Heart left ventricle (tissue), 16 donors: ENCODE data around the gene EPHA7. TPM values are rescaled to one million over a fixed set of nuclear protein-coding genes. Genes with fewer than 3 reads are reported as not detected.

Experiments used
- ATAC-seq, 4 donors: fragments of 200-7000 bp; cut with Tn5 transposase; one replicate each; pipeline ENCODE4 v1.9.1; 2020 to 2022; ENCODE audit warnings: moderate library complexity in 4 of 4, mild to moderate bottlenecking in 3 of 4, moderate number of reproducible peaks in 1 of 4
- DNase-seq, 5 donors: peaks; one replicate each; pipeline ENCODE4 v3.0.0-alpha.2; 2020
- H3K27ac ChIP-seq, 12 donors: fragments of 200-600 bp; sonication (generic) in 4 of 12; one replicate each; pipeline versions ENCODE4 v1.5.0 to v1.8.0; 2016 to 2022; ENCODE audit warnings: mild to moderate bottlenecking in 2 of 12
- H3K27me3 ChIP-seq, 9 donors: fragments of 200-600 bp; sonication (generic) in 2 of 9; one replicate each; pipeline versions ENCODE4 v1.5.1 to v1.8.0; 2016 to 2022; ENCODE audit warnings: mild to moderate bottlenecking in 3 of 9
- H3K36me3 ChIP-seq, 9 donors: fragments of 200-600 bp; sonication (generic) in 2 of 9; one replicate each; pipeline versions ENCODE4 v1.5.0 to v1.8.0; 2018 to 2022; ENCODE audit warnings: mild to moderate bottlenecking in 2 of 9
- H3K4me1 ChIP-seq, 12 donors: fragments of 200-600 bp; sonication (generic) in 4 of 12; one replicate each; pipeline versions ENCODE4 v1.5.0 to v1.8.0; 2016 to 2022; ENCODE audit warnings: mild to moderate bottlenecking in 3 of 12
- H3K4me3 ChIP-seq, 12 donors: fragments of 200-600 bp; sonication (generic) in 4 of 12; one replicate each; pipeline versions ENCODE4 v1.5.0 to v1.8.0; 2017 to 2022; ENCODE audit warnings: mild to moderate bottlenecking in 9 of 12, moderate library complexity in 4 of 12
- H3K9me3 ChIP-seq, 12 donors: fragments of 200-600 bp; sonication (generic) in 4 of 12; one replicate each; pipeline versions ENCODE4 v1.5.0 to v1.8.0; 2016 to 2022; ENCODE audit warnings: mild to moderate bottlenecking in 1 of 12
- CTCF ChIP-seq, 12 donors: fragments of 200-600 bp; sonication (generic) in 4 of 12; IDR thresholded peaks; one replicate each; pipeline versions ENCODE4 v1.5.0 to v1.8.0; 2018 to 2022; ENCODE audit warnings: antibody characterized with exemption in 12 of 12, mild to moderate bottlenecking in 5 of 12
- POLR2A ChIP-seq, 2 donors: fragments of 450-650 bp; IDR thresholded peaks; one replicate each; pipeline ENCODE4 v1.6.1; 2017; ENCODE audit warnings: antibody characterized with exemption in 2 of 2, mild to moderate bottlenecking in 2 of 2, moderate library complexity in 2 of 2
- WGBS, 4 donors: extraction: QIAGEN DNeasy Blood & Tissue Kit in 2 of 4; methylation state at CpG; one replicate each; pipeline versions ENCODE4 v1.1.5 to v1.1.7; 2013 to 2018; 5-methylcytosine and 5-hydroxymethylcytosine counted together
- intact Hi-C, 10 donors: fragments of 100-400 bp; cut with DNase I; formaldehyde crosslinking; loops; one replicate each; pipeline versions ENCODE4 v1.11.1 to v1.14.2; 2022
- polyA plus RNA-seq, 2 donors: library from polyadenylated mRNA; stranded (reverse); fragments of 200-250 nt; gene quantifications; one replicate each; pipeline ENCODE4 v1.2.3, GENCODE V29; 2013
- total RNA-seq, 9 donors: library from RNA; depleted of rRNA in 2 of 9; stranded (reverse); fragments of >200 nt in 2 of 9; fragmentation: NEBNext Ultra II Directional in 3 of 9; extraction: Animal tissue kit (Norgen Biotek cat#: 25700) in 3 of 9; gene quantifications; one replicate each; pipeline versions ENCODE4 v1.1.0 to v1.2.4, GENCODE V29; 2016 to 2023
- donor health status: ischemic (EF 13 %, LVEDD 7.1; RV severe dilation, severe dysfunction).
- donor health status: healthy with polysubstance abuse.
- donor health status: DM: no; HTN: yes; CAD: no.
- donor health status: DM: no; HTN: no; CAD: no.
- donor health status: ischemic (EF 25% LVEDD 6.9; RV normal size, moderate dysfunction).
- donor health status: ischemic (EF 25% LVEDD 5.7; RV mildly dilated, moderate dysfunction).
- donor health status: healthy.
- donor health status: DM: yes; HTN: yes; CAD: no.
- donor health status: ischemic (EF 35%, LVEDD 5.7; RV mildly dilated, moderate dysfunction).
- donor health status: nonischemic (EF 11% LVEDD 7.7; RV severe dilation, severe dysfunction).
- donor health status: DM: yes; HTN: yes; CAD: no.
- donor health status: PGD.
- donor health status: ischemic (EF 29% LVEDD 5.4; RV normal size, mild dysfunction).
- donor health status: nonischemic (EF 23%, LVEDD 6.1; RV moderate dilation, normal function).

EPHA7 gene
- total and polyA plus RNA-seq, 11 donors: 1.3 to 12.1 (median 3.0) TPM

DNA sequence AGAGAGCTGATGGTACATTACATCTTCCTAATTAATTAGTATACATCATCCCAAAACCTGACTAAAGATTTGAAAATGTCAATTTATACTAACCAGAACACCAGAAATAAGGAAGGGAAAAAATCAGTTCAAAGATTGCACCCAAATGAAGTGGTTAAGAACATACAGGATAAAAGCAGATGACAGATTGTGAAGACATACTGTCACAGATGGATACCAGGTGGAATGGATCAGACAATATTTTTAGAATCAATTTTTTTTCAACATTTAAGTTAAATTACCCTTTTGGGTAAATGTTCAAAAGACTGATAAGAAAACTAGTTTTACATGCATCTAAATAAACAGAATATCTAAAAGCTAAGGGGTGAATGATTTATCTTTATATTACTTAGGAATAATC is 47.6 kb downstream of the EPHA7 start:
- no peaks in the 10 kb centered on the region for H3K36me3 ChIP-seq
- H3K27ac ChIP-seq: no peak overlapping the region
- ATAC-seq: no peak
- DNase-seq: no peak
- H3K4me3 ChIP-seq: no peak overlapping the region
- H3K27me3 ChIP-seq: no peaks in the 10 kb centered on the region
- no peaks in the 10 kb centered on the region for H3K9me3 ChIP-seq
- TF ChIP-seq CTCF (IDR thresholded peaks at IDR 0.05) (no peak), POLR2A (IDR thresholded peaks at IDR 0.05) (no peak)
- H3K4me1 ChIP-seq: peaks cover 0 to 4% (median 0%) of the 10 kb centered on the region in 12 donors
- intact Hi-C loops: no loop called here

DNA sequence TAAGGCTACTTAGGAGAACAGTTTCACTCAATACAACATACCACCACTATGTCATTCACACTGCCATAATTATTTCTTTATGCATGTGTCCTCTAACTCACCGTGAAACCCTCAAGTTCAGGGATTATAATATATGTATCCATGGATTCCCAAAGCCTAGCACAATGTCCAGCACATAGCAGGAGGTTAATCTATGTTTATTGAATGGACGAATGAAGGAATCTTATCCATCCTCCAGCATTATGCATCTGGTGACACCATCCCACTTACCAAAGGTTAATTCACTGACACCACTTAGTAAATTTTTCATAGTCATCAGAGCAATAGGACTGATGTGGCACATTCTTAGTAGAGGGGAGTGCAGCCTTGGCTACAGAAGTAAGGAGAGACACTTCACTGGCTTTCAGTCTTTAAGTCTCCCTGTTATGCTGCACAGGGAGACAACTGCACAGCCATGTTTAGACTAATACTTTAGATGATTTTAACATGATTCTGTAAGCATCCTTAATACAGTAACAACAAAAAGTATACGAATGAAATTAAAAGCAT is 49.7 kb downstream of the EPHA7 start:
- intact Hi-C loops: no loop called here
- WGBS, 4 donors: 76 to 92% (median 91%) methylated on average over 3 of the region's 3 CpGs

GRCh38 chr6:93366506-93366905 is 52.9 kb downstream of the EPHA7 start:
- no peak for TF ChIP-seq POLR2A (IDR thresholded peaks at IDR 0.05)
- no peak for TF ChIP-seq CTCF (IDR thresholded peaks at IDR 0.05)
- DNase-seq: no peak
- no peaks in the 10 kb centered on the region for H3K4me1 ChIP-seq
- no peaks in the 10 kb centered on the region for H3K36me3 ChIP-seq
- no peaks in the 10 kb centered on the region for H3K9me3 ChIP-seq
- no peak for ATAC-seq
- 91 to 94% (median 92%) methylated on average over 7 of the region's 7 CpGs for WGBS, 4 donors
- H3K27me3 ChIP-seq: no peaks in the 10 kb centered on the region
- H3K27ac ChIP-seq: no peak overlapping the region
- intact Hi-C loops: no loop called here
- no peak overlapping the region for H3K4me3 ChIP-seq

More for the DNA sequence above, 49.7 kb downstream of the EPHA7 start:
- H3K4me3 ChIP-seq: no peak overlapping the region
- TF ChIP-seq POLR2A (IDR thresholded peaks at IDR 0.05) (no peak), CTCF (IDR thresholded peaks at IDR 0.05) (no peak)
- DNase-seq: no peak
- ATAC-seq: no peak
- H3K36me3 ChIP-seq: no peaks in the 10 kb centered on the region
- peaks cover 0 to 4% (median 0%) of the 10 kb centered on the region in 12 donors for H3K4me1 ChIP-seq
- H3K9me3 ChIP-seq: no peaks in the 10 kb centered on the region
- H3K27me3 ChIP-seq: no peaks in the 10 kb centered on the region
- no peak overlapping the region for H3K27ac ChIP-seq

DNA sequence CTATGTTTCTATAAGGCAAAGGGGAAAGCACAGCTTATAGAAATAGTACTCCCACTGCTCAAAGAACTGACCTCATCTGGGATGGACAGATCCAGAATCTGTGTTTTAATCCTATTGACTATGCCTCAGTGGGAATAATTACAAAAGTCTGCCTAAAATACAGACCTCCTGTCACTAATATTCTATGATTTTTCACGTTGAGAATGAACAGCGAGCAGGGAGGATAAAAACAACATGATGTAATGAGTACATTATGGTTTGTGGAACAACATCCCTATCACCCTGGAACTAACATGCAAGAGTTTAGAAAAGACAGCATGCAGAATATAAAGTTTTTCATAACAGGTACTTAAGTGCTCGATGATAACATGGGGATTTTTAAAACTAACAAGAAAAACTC is 53.9 kb downstream of the EPHA7 start:
- Histone ChIP-seq H3K4me1 (no peaks in the 10 kb centered on the region), H3K9me3 (no peaks in the 10 kb centered on the region), H3K36me3 (no peaks in the 10 kb centered on the region), H3K27ac (no peak overlapping the region), H3K4me3 (no peak overlapping the region), H3K27me3 (no peaks in the 10 kb centered on the region)
- TF ChIP-seq POLR2A (IDR thresholded peaks at IDR 0.05): no peak
- no peak for TF ChIP-seq CTCF (IDR thresholded peaks at IDR 0.05)
- no peak for DNase-seq
- WGBS, 4 donors: 71 to 82% (median 78%) methylated on average over 3 of the region's 3 CpGs
- no peak for ATAC-seq
- intact Hi-C loops: no loop called here
